Muscle layer of duodenum (tissue), 2 donors: ENCODE data around the gene HEMK1.

Experiments
- H3K27ac ChIP-seq: one replicate; pipeline ENCODE4 v1.7.0; 2013; ENCODE audit warnings: mild to moderate bottlenecking, low read length
- H3K27me3 ChIP-seq: one replicate; pipeline ENCODE4 v1.7.0; 2013; ENCODE audit warnings: low read depth, mild to moderate bottlenecking, control low read depth, low read length
- H3K36me3 ChIP-seq, 2 donors: one replicate each; pipeline ENCODE4 v1.7.0; 2013; ENCODE audit warnings: low read length in 2 of 2, control low read depth in 1 of 2, mild to moderate bottlenecking in 1 of 2; ENCODE audit not compliant: insufficient read depth in 2 of 2, control insufficient read depth in 1 of 2
- H3K4me1 ChIP-seq, 2 donors: one replicate each; pipeline ENCODE4 v1.7.0; 2013; ENCODE audit warnings: low read length in 2 of 2, mild to moderate bottlenecking in 2 of 2, control low read depth in 1 of 2, moderate library complexity in 1 of 2; ENCODE audit not compliant: insufficient read depth in 2 of 2, control insufficient read depth in 1 of 2
- H3K4me3 ChIP-seq, 2 donors: one replicate each; pipeline ENCODE4 v1.7.0; 2013; ENCODE audit warnings: low read length in 2 of 2, low read depth in 1 of 2, mild to moderate bottlenecking in 1 of 2
- H3K9me3 ChIP-seq, 2 donors: one replicate each; pipeline ENCODE4 v1.7.0; 2013; ENCODE audit warnings: low read length in 2 of 2, control low read depth in 1 of 2, mild to moderate bottlenecking in 1 of 2; ENCODE audit not compliant: control insufficient read depth in 1 of 2
- donor health status: healthy.

Gene HEMK1

DNA sequence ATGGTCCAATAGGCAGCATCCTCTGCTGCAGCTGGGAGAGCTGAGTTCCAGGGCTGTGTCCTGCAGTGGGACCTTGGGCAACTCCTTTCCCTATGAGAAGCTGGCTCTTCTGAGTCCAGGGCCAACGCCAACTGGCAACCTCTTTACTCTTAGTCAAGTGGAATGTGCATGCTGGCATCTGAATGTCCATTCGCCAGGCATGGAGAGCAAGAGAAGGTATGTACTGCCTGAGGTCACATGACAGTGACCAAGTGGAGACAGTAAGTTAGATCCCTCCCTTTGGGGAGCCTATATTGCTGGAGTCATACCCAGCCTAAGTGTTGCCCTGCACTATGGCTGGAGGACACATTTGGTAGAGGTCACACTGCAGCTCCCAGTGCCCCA lies 12.1 kb downstream of the HEMK1 start:
- H3K36me3 ChIP-seq, result peaks cover 39 to 44% of the 10 kb centered on the region in 2 donors
- H3K27ac ChIP-seq, result no peak overlapping the region
- no peaks in the 10 kb centered on the region for H3K4me1 ChIP-seq
- no peaks in the 10 kb centered on the region for H3K27me3 ChIP-seq
- H3K9me3 ChIP-seq, result no peaks in the 10 kb centered on the region
- no peak overlapping the region for H3K4me3 ChIP-seq

DNA sequence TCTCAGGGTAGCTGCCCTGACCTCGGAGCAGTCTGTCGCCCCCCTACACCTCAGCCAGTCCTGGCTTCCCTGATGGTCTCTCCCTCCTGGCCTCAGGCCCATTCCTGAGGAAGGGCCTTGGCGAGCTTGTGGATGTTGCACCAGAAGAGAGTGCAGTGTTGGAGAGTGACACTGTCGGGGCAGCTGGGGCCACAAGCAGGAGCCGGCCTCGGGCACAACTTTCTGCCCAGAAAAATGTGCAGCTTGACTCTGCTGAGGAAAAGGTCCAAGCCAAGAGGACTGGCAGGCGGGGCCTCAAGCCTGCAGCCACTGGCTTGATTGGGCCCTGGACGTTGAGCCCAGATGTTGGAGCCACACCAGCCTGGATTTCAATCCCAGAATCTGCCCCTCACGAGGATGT lies 12.8 kb downstream of the HEMK1 start:
- H3K4me1 ChIP-seq, result no peaks in the 10 kb centered on the region
- H3K4me3 ChIP-seq, result no peak overlapping the region
- no peak overlapping the region for H3K27ac ChIP-seq
- H3K36me3 ChIP-seq, result peaks cover 37 to 38% of the 10 kb centered on the region in 2 donors
- H3K9me3 ChIP-seq, result no peaks in the 10 kb centered on the region
- no peaks in the 10 kb centered on the region for H3K27me3 ChIP-seq

DNA sequence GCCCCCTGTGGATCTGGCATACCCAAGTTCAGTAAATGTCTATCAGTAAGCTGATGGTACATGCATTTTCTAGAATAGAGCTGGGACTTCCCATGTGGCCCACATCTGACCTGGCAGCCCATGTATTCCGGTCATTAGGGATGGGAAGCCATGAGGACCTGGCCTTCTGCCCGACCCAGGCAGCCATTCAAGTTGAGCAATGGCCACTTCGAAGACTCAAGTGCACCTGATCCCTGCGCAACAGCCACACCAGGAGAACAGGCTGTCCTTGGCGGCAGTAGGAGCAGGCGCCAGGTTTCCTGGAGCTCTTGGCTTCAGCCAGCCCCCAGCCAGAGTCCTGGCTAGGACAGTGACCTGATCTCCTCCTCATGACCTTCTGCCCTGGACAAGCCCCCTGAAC lies 14.6 kb downstream of the HEMK1 start:
- Histone ChIP-seq H3K4me1 (no peaks in the 10 kb centered on the region), H3K27ac (no peak overlapping the region), H3K36me3 (peaks cover 20 to 22% of the 10 kb centered on the region in 2 donors), H3K9me3 (no peaks in the 10 kb centered on the region), H3K4me3 (no peak overlapping the region), H3K27me3 (no peaks in the 10 kb centered on the region)

DNA sequence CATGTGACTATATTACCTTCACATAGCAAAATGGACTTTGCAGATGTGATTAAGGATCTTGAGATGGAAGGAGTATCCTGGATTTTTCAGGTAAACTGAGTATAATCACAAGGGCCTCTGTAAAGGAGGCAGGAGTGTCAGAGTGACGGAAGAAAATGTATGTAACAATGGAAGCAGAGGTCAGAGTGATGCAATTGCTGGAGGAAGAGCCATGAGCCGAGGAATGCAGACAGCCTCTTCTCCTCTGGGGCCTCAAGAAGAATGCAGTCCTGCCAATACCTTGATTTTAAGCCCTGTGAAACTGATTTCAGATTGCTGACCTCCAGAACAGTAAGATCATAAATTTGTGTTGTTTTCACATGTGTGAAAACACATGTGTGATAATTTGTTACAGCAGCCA lies 15.1 kb downstream of the HEMK1 start:
- Histone ChIP-seq H3K4me1 (no peaks in the 10 kb centered on the region), H3K9me3 (no peaks in the 10 kb centered on the region), H3K36me3 (peaks cover 15 to 17% of the 10 kb centered on the region in 2 donors), H3K27ac (no peak overlapping the region), H3K27me3 (no peaks in the 10 kb centered on the region), H3K4me3 (no peak overlapping the region)

DNA sequence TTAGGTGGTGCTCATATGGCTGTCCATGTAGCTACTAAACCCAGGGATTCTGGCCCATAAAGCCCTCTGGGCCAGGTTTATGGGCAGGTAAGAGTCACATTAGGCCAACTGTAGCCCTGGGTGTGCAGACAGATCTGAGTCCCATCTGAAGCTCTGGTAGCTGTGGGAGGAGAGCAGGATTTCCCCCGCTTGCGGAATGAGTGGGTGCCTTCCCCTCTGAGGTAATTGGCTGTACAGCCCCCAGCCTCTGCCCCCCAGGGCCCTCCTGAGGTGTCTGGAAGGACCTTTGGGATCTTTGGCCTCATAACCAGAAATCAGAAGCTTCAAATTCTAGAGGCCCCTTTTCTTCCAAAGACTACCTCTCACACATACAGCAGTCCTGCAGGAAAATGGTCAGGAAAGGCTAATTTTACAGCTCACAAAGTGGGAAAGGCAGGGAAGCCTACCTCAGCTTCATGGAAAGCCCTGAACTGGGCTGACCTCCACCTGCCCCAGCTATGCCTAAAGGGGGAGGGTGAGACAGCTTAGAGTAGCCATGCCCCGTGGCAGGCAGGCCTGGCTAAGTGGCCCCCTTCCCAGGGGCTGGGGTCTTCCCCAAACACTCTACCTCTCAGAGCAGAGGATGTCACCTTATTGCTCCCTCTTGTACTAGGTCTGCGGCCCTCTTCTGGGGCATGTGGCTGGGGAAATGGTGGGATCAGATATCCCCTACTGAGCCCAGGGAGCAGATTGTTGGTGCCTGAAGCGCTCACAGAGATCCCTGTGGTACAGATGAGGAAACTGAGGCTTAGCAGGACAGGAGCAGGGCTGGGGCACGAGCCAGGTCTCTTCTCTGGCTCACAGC lies 16.8 kb downstream of the HEMK1 start:
- Histone ChIP-seq H3K27me3 (no peaks in the 10 kb centered on the region), H3K4me1 (peaks cover 4 to 6% of the 10 kb centered on the region in 2 donors), H3K36me3 (peaks cover 0 to 9% of the 10 kb centered on the region in 2 donors), H3K9me3 (no peaks in the 10 kb centered on the region), H3K27ac (no peak overlapping the region), H3K4me3 (no peak overlapping the region)

DNA sequence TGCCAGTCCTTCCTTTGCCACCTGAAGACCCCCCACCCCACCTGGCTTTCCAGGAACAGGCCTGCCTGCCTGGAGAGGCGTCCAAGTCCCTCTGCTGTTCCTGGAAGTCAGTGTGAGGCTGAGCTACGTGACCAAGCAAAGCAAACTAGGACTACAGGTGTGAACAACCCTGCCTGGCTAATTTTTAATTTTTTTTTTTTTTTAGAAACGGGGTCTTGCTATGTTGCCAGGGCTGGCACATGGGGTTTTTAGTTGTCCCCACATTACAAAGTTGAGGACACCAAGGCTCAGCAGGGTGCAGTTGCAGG lies 17.4 kb downstream of the HEMK1 start:
- no peaks in the 10 kb centered on the region for H3K9me3 ChIP-seq
- peaks cover 0 to 4% of the 10 kb centered on the region in 2 donors for H3K36me3 ChIP-seq
- no peak overlapping the region for H3K27ac ChIP-seq
- H3K27me3 ChIP-seq, result no peaks in the 10 kb centered on the region
- peaks cover 7 to 8% of the 10 kb centered on the region in 2 donors for H3K4me1 ChIP-seq
- no peak overlapping the region for H3K4me3 ChIP-seq

DNA sequence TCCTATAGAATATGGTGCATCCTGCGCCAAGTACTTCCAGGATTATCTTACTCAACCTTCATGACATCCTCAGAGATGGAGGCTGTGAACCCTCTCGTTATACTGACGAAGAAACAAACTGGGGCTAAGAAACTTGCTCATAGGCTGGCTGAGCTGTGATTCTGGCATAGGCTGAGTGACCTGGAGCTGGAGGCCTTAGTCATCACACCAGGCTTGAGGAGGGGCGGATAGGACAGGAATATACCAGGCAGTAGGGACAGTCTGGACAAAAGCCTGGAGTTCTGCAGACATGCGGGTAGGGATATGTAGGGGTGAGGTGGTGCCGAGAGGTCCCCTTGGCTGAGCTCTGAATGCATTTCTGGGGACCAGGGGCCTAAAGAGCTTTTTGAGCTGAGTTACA lies 18.1 kb downstream of the HEMK1 start:
- Histone ChIP-seq H3K27ac (no peak overlapping the region), H3K36me3 (peaks cover 0 to 4% of the 10 kb centered on the region in 2 donors), H3K27me3 (no peaks in the 10 kb centered on the region), H3K9me3 (no peaks in the 10 kb centered on the region), H3K4me1 (peaks cover 7 to 11% of the 10 kb centered on the region in 2 donors), H3K4me3 (no peak overlapping the region)

DNA sequence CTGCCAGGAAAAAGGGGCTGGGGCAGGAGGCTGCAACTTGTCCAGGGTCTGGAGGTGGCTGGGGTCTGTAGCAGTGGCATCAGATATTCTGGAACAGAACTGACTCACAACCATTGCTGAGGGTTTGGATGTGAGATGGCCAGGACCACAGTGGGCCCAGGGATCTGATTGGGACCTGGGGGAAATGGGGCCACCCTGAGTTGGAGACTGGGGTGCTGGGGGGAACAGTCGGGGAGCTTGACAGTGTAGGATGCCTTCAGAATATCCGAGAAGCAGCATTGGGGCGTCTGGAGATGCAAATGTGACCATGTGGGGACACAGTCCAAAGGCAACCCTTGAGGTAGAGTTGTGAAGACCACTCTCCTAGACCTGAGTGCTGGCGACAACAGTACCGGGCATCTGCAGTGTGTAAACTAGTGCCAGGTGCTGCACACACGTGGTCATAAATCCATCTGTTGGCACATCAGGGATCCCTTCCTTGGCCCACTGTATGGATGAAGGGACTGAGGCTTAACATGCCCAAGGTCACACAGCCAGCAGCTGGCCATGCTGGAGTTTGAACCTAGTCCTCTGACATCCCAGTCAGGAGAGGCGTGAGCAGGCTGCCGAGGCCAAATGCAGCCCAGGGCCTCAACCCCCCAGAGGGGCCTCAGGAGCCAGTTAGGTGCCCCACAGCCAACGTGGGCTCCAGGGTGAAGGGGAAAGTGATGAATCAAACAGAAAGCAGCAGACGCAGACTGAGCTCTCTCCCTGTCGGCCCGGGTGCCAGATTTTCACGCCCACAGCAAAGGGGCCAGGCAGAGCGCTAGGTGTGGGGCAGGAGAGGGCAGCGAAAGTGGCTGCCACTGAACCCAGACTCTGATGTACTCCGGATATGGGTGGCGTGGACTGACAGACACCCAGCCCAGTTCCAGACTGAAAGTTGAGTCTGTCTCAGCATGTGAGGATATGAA lies 18.8 kb downstream of the HEMK1 start:
- Histone ChIP-seq H3K4me1 (peaks cover 7 to 15% of the 10 kb centered on the region in 2 donors), H3K36me3 (peaks cover 0 to 4% of the 10 kb centered on the region in 2 donors), H3K27me3 (no peaks in the 10 kb centered on the region), H3K4me3 (no peak overlapping the region), H3K9me3 (no peaks in the 10 kb centered on the region), H3K27ac (no peak overlapping the region)

DNA sequence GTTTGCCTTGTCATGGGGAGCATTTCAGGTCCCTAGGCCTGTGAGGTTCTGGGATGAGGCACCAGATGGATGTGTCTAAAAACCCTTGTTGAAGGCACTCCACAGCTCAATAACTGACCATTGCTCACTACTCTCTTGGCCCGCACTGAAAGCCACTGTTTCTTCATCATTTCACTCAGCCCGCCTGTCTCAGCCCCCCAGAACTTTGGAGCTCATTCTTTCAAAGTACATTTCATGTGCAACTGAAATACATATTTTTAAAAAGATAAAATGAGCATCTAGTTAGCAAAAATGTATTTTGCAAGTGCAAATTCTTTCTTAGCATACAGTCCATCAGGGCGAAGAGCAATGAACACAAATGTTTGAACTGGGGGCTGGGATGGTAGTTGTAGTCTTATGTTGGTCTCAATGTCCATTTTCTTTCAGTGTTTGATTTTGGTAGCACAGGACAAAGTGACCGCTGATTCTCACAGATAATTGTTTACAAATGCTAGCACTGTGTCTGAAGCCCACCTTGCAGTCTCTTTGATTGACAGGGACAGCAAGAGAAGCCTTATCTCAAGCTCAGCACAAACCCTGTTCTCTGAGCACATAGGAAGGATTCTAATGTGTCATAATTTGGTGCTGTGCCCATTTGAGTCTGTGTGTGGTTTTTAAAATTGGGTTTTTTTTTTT lies 19.6 kb downstream of the HEMK1 start:
- peaks cover 7 to 15% of the 10 kb centered on the region in 2 donors for H3K4me1 ChIP-seq
- H3K27ac ChIP-seq, result no peak overlapping the region
- peaks cover 0 to 4% of the 10 kb centered on the region in 2 donors for H3K36me3 ChIP-seq
- no peak overlapping the region for H3K4me3 ChIP-seq
- no peaks in the 10 kb centered on the region for H3K9me3 ChIP-seq
- no peaks in the 10 kb centered on the region for H3K27me3 ChIP-seq

DNA sequence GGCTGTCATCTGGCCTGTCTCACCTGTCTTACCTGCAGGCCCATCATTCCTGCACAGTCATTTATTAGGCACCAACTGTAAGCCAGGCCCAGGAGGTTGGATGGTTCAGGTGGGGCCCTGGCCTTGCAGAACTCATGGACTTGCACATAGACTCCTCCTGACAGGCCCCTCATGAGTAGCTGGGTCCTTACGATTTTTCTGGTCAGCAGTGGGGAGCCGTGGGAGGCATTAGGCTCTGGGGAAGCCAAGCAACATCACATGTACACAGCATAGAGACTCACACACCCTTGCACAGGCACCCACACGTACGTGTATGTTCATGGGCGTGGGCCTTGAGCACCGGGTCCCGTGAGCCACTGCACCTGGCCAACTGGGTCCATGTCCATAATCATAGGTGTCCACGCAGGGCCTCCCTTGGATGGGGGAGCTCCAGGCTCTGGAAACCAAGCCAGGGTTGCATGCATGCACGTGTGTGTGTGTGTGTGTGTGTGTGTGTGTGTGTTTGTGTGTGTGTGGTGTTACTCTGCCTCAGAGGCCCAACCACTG lies 21.9 kb downstream of the HEMK1 start:
- Histone ChIP-seq H3K4me3 (no peak overlapping the region), H3K36me3 (no peaks in the 10 kb centered on the region), H3K27ac (peak overlapping the region; percentile 80), H3K4me1 (peaks cover 7 to 15% of the 10 kb centered on the region in 2 donors), H3K9me3 (no peaks in the 10 kb centered on the region), H3K27me3 (no peaks in the 10 kb centered on the region)

DNA sequence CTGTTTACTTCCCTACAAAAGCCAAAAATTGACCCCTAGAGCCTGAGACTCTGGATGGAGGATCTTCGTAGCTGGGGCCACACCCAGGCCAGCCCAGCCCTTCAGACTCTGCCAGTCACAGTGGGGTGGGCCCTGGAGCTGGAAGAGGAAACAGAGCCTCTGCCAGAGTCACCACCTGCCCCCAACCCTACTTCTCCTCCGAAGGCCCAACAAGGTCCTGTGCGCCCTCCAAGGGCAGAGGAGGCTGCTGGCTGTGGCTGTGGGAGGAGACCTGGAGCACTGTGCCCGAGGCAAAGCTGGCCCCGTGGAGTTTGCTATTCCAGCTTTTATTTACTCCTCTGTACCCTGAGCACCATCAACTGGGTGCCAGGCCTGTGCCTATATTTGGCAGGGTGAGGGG lies 23.2 kb downstream of the HEMK1 start:
- Histone ChIP-seq H3K4me3 (no peak overlapping the region), H3K36me3 (no peaks in the 10 kb centered on the region), H3K27me3 (no peaks in the 10 kb centered on the region), H3K27ac (no peak overlapping the region), H3K9me3 (no peaks in the 10 kb centered on the region), H3K4me1 (peaks cover 7 to 15% of the 10 kb centered on the region in 2 donors)
